GM21576 (cell line): ENCODE results near the gene IKZF2.

Experiments
- ATAC-seq: cut with Tn5 transposase; IDR thresholded peaks from one replicate; pipeline ENCODE4 v1.9.1; 2021; ENCODE audit warnings: mild to moderate bottlenecking, moderate library complexity; ENCODE audit not compliant: unreplicated experiment

Gene IKZF2

GRCh38 chr2:213151437-213152064 is at the start of gene IKZF2:
Gene IKZF2, minus strand, starts transcription at chr2:213151612. Its CDS starts 2,983 bp downstream, at chr2:213148629.
- peak; percentile 58 for ATAC-seq

GRCh38 chr2:213199871-213200270 is 48.5 kb upstream of the IKZF2 start:
- no peak for ATAC-seq

DNA sequence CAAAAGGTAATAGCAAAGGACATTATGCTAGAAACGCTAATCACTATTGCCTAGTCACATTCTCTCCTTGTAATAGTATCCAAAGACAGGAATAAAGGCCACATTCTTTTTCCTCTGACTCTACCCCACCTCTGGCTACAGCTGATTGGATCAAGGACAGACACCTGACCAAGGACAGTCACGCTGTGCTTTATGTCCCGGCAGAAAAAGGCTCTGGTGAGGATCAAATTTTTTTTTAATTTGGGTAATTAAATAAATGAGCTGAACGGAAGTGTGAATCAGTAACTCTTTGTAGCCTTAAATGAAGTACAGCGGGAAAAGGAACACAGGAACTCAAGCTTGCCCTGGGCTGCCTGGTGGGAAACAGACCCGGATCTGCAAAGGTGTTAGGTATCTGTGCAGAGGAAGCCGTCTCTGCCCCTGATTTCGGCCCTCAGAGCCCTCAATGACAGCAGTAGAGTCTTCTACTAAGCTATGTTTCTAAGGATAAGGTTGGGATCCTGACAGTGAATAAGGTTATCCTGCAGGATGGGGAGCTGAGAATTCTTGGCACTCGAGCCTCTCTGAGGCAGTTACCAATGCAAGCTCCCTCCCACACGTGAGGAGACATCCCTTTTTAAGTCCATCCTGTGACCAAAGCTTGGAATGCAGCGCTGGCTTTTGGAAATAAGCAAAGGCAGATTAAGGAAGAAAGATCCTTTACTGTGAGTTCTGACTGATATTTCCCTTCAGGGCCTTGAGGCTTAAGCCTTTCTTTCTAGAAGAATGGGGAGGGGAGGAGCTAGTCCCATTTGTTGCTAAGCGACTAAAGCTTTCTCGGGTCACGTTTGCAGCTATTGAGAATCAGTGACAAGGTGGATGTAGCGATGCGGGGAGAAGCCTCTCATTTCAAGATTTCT is 37.8 kb upstream of the IKZF2 start:
- no peak for ATAC-seq

DNA sequence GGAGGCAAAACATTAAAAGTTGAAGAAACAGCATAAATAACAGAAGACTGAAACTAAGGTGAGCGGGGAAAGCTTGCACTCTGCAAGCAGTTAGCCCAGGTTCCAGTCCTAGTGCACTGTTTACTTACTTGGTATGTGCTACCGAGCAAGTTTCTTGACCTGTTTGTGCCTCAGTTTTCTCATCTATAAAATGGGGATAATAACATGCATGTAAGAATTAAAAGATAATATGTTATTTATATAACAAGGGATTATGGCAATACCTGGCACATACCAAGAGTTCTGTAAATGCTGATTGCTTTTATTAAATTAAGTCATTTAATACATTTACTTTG is 37.1 kb upstream of the IKZF2 start:
- no peak for ATAC-seq

DNA sequence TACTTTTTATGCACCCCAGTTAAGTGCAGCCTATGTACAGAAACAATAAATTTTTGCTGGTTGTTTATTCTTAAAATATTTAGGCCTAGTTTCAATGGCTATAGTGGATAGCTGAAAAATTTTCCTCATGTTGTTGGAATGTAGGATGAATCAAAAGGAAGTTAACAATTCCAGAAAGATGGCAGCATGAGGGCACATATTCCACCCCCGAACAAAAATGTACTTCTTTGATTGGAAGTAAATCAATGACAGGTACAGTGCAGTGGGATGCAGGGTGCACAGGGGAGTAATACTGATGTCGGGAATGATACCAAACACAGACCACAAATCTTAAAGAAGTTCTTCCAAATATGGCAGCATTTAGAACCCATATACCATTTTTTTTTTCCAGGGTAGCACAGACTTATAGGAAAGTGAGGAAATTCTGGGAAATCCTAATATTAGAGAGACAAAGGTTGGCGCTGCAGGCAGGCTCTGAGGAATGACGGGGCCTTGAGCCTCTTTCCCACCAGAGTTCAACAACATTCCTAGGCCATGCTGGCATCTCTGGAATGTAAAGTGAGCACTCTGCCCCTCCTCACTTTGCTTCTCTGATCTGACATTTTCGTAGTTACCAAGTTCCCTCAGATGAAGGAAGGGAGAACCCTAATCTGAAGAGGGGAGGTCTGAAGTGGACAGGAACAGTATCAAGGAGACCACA is 36.6 kb upstream of the IKZF2 start:
- no peak for ATAC-seq

- ATAC-seq = no peak
Measured at GRCh38 chr2:213187386-213187785, 36.0 kb upstream of the IKZF2 start.

GRCh38 chr2:213185147-213185822 is 33.9 kb upstream of the IKZF2 start:
- peak; percentile 97 for ATAC-seq

- no peak for ATAC-seq
Measured at GRCh38 chr2:213181712-213182111, 30.3 kb upstream of the IKZF2 start.

DNA sequence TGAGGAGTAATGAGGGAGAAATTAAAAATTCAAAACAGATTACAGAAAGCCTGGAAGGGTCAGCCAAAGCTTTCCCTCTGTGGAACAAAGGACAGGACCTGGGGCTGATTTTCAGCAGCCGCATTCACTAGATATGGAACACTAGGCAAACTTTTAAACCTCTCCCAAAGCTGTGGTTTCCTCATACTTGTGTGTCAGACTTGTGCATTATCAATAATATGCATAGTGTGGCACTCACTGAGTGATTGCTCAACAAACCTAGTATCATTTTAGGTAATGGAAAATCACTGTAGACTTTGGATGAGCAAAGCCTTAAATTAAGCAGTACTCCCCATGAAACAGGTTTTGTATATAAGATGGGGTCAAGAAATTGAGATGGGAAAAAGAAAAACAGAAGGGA is 26.3 kb upstream of the IKZF2 start:
- ATAC-seq = no peak

DNA sequence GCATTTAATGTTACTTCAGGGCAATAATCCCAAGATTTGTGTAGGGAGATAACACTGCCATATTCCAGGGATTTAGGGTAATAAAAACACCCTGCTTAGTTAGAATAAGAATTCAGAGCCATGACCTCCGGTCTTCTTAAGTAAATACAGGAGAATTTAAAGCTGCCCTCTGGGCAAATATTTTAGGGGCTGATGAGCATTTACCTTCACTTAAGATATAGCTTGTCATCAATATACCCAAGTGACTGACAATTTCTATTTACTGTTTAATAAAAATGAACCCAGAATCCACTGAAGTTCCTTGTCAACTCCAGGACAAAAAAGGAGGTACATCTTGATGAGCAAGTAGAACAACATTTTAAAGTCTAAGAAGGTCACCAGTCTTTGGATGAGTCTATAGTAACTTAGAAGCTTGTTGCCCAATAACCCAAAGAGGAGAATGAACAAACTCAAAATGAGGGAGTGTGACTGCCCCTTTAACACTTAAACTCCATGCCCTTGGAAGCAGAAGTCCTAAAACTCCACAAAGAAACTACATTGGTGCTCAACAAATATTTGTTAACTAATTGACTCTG is 24.3 kb upstream of the IKZF2 start:
- ATAC-seq = no peak

- ATAC-seq = no peak
Measured at GRCh38 chr2:213172641-213173040, 21.2 kb upstream of the IKZF2 start.

GRCh38 chr2:213171147-213171546 is 19.7 kb upstream of the IKZF2 start:
- ATAC-seq = no peak

DNA sequence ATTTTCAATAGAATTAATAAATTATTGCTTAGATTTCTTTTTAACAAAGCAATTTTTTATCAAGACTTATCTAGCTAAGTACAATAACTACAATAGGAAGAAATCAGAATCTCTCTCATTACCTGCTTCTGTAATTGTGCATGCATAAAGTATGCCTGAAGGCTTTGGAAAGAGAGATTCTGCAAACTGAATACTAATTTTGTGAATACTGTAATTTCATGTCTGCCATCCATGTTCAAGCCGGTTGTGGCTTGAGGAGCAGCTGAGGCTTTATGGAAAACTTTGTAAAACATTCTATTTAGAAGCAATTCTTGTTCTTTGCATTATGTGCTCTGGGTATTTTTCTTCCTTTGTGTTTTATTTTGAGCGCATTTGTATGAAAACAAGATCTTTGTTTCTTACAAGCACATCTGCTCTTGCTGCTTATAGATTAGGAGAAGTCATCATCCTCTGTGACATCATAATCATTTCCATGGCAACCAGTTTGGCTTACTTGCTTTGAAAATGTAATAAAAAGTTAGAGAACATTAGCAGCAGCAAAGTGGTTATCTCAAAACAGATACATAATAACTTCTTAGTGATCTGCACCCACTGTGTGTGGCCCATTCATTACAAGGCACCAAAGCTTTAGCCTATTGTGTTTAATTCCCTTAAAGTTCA is 16.0 kb upstream of the IKZF2 start:
- no peak for ATAC-seq

DNA sequence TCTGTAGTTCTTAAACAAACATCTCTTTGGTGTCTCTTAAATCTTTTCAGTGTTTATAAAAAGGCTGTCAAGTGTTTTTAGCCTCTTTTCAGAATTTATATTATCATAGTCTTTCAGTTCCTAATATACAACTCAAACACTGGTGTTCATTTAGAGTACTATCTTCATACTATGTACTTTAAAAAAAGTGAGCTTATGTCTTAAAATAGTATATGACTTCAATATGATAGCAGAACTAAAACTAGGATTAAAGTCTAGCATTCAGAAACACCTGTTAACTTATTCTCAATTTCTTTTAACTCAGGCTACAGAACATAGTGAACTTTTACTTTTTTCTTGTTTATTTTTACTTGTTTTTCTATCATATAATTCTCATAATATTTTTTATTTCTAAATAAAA is 14.7 kb upstream of the IKZF2 start:
- ATAC-seq = peak; percentile 100

DNA sequence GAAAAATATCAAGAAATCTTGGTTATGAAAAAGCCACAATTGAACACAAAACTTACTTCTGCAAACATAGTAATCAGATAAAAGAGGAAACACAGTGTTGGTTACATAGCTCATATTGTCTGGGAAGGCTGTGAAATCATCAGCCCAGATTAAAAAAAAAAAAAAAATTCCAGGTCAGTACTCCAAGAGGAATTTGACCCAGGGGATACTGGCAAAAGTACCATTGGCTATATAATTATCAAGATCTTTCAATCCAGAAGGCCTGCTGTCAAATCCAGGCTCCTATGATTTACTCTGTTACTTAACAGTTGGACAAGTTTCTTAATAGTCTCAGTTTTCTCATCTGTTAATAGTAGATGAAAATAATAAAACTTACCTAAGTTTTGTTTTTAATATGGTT is 12.9 kb upstream of the IKZF2 start:
- ATAC-seq = no peak

GRCh38 chr2:213162516-213163118 is 11.2 kb upstream of the IKZF2 start:
- ATAC-seq = no peak

- no peak for ATAC-seq
Measured at GRCh38 chr2:213161759-213162515, 10.5 kb upstream of the IKZF2 start.

- no peak for ATAC-seq
Measured at GRCh38 chr2:213159768-213160167, 8.4 kb upstream of the IKZF2 start.

GRCh38 chr2:213157242-213157641 is 5.8 kb upstream of the IKZF2 start:
- ATAC-seq = peak; percentile 73
